Kidney (tissue), 14 donors: Measurements from ENCODE around the gene FRA10AC1. TPM values are rescaled to one million over a fixed set of nuclear protein-coding genes. Genes with fewer than 3 reads are reported as not detected.

Experiments used
- DNase-seq, 5 donors: peaks; one replicate each; pipeline ENCODE4 v3.0.0-alpha.2; 2013 to 2020
- FAIRE-seq: peaks from 2 replicates; lab custom pipeline; 2012; peaks lifted over from hg19 to GRCh38; lab: Jason Lieb, UNC
- H3K27ac ChIP-seq, 2 donors: one replicate each; pipeline ENCODE4 v1.7.0; 2013; ENCODE audit warnings: low read depth in 2 of 2, low read length in 2 of 2, inconsistent platforms in 1 of 2
- H3K27me3 ChIP-seq: one replicate; pipeline ENCODE4 v1.7.1; 2013; ENCODE audit warnings: low read length, inconsistent platforms; ENCODE audit not compliant: control insufficient read depth, insufficient read depth
- H3K36me3 ChIP-seq, 3 donors: one replicate each; pipeline versions ENCODE4 v1.7.0 to v1.7.1; 2013; ENCODE audit warnings: low read length in 3 of 3, control low read depth in 1 of 3, inconsistent platforms in 1 of 3; ENCODE audit not compliant: insufficient read depth in 3 of 3, control insufficient read depth in 2 of 3
- H3K4me1 ChIP-seq, 3 donors: one replicate each; pipeline versions ENCODE4 v1.7.0 to v1.7.1; 2013; ENCODE audit warnings: low read length in 3 of 3, inconsistent platforms in 1 of 3, low read depth in 1 of 3; ENCODE audit not compliant: control insufficient read depth in 2 of 3, insufficient read depth in 2 of 3
- H3K4me3 ChIP-seq, 3 donors: one replicate each; pipeline versions ENCODE4 v1.7.0 to v1.8.1; 2013; ENCODE audit warnings: low read length in 3 of 3, control low read depth in 1 of 3, inconsistent platforms in 1 of 3
- H3K9ac ChIP-seq, 3 donors: one replicate each; pipeline versions ENCODE4 v1.7.0 to v1.7.1; 2013; ENCODE audit warnings: low read length in 3 of 3, control low read depth in 1 of 3, inconsistent platforms in 1 of 3
- H3K9me3 ChIP-seq, 3 donors: one replicate each; pipeline versions ENCODE4 v1.7.0 to v1.7.1; 2013; ENCODE audit warnings: low read length in 3 of 3, control low read depth in 1 of 3, inconsistent platforms in 1 of 3; ENCODE audit not compliant: control insufficient read depth in 2 of 3, insufficient read depth in 1 of 3
- CTCF ChIP-seq: IDR thresholded peaks from 3 replicates; pipeline ENCODE4 v1.5.1; 2012; ENCODE audit warnings: mild to moderate bottlenecking, moderate library complexity, borderline replicate concordance; ENCODE audit not compliant: insufficient read depth; ENCODE audit errors: extremely low read depth
- intact Hi-C: fragments of 100-400 bp; cut with DNase I; formaldehyde crosslinking; loops from one replicate; pipeline ENCODE4 v1.11.1; 2022
- polyA plus RNA-seq: library from polyadenylated mRNA; stranded (reverse); fragments of 350-450 nt; fragmentation: Illumina TruSeq; extraction: RNeasy Lipid Tissue Mini Kit (QIAGEN cat#74804); gene quantifications from one replicate; pipeline ENCODE4 v1.2.3, GENCODE V29; 2014; ENCODE audit warnings: low read depth, low replicate concordance; ENCODE audit not compliant: insufficient read depth
- total RNA-seq: library from RNA; stranded (reverse); fragmentation: NEBNext Ultra II Directional; extraction: Animal tissue kit (Norgen Biotek cat#: 25700); gene quantifications from one replicate; pipeline ENCODE4 v1.2.1, GENCODE V29; 2021
- donor health status: control.
- donor health status: control.
- donor health status: control.
- donor health status: control.
- donor health status: control.
- donor health status: DM: yes; HTN: yes; CAD: no.
- donor health status: Normal renal cell carcinoma (clear cell type).

The FRA10AC1 gene
- total and polyA plus RNA-seq, 2 donors from 2014 or later, result 15.6 to 18.9 TPM

- no peaks in the 10 kb centered on the region for H3K9me3 ChIP-seq
- FAIRE-seq (no peak), DNase-seq (no peak)
- H3K9ac ChIP-seq, result no peak overlapping the region
- H3K27me3 ChIP-seq, result no peaks in the 10 kb centered on the region
- no peak overlapping the region for H3K27ac ChIP-seq
- H3K4me3 ChIP-seq, result no peak overlapping the region
- intact Hi-C loops, result no loop called here
- H3K4me1 ChIP-seq, result no peaks in the 10 kb centered on the region
- no peak for TF ChIP-seq CTCF
- no peaks in the 10 kb centered on the region for H3K36me3 ChIP-seq
These were observed 48.7 kb upstream of the FRA10AC1 start for GRCh38 chr10:93751124-93751523.

- intact Hi-C loops, result no loop called here
- Histone ChIP-seq H3K4me1 (no peaks in the 10 kb centered on the region), H3K27me3 (no peaks in the 10 kb centered on the region), H3K4me3 (no peak overlapping the region), H3K36me3 (no peaks in the 10 kb centered on the region), H3K9me3 (no peaks in the 10 kb centered on the region), H3K27ac (no peak overlapping the region), H3K9ac (no peak overlapping the region)
- peak in 3 of 5 donors; percentile 30 to 79 (median 78) for DNase-seq
- FAIRE-seq, result no peak
- no peak for TF ChIP-seq CTCF
These were observed 46.9 kb upstream of the FRA10AC1 start for GRCh38 chr10:93749218-93749799.

GRCh38 chr10:93746844-93747284, 44.5 kb upstream of the FRA10AC1 start:
- Histone ChIP-seq H3K27ac (no peak overlapping the region), H3K27me3 (no peaks in the 10 kb centered on the region), H3K9ac (no peak overlapping the region), H3K4me3 (no peak overlapping the region), H3K4me1 (no peaks in the 10 kb centered on the region), H3K9me3 (no peaks in the 10 kb centered on the region), H3K36me3 (no peaks in the 10 kb centered on the region)
- intact Hi-C loops, result no loop called here
- DNase-seq (peak in 4 of 5 donors; percentile 63 to 81 (median 72)), FAIRE-seq (no peak)
- TF ChIP-seq CTCF, result no peak
